ENCODE results near the gene TNFRSF13B. TPM values are rescaled to one million over a fixed set of nuclear protein-coding genes. Genes with fewer than 3 reads are reported as not detected.

The TNFRSF13B gene
- total RNA-seq, 1 experiment from 2014 or later, result 0.28 TPM

DNA sequence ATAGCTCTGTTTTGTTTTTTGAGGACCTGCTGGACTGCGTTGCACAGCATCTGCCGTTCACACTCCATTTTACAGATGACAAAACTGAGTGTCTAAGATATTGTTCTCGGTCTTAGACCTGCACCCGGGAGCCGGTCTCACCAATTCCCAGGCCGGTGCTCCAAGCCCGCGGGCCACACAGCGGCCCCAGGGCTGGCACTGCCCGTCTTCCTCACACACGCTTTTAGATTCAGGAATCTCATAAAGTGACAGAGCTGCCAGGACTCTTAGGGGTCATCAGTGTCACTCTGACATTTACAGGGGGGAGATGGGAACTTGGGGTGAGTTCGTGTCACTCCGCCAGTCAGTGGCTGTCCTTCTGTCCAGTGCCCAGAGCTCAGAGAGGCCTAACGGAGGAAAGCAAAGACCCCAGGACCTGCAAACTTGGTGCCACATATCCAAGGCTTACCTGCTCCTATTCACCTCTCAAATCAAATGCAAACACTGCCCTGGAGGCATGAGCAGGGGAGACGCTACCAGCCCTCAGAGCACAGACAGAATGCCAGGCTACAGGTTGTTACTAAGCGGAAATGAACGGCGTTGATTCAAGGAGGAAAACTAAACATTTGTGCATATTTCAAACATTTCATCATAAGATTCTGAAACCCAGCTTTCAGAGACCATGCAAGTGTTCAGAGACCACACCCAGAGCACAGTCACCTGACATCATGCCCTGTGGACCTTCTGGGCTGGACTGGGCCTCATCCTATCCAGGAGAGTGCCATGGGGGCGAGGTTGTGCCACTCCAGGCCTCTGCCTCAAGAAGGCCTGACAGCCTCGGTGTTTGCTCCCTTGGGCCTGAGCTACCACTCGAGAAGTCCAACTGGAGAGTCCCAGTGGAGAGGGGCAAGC lies 29.5 kb downstream of the TNFRSF13B start:
- Histone ChIP-seq H4K20me1 (ENCODE audit: control insufficient read depth, insufficient read depth, insufficient read length) (no peaks in the 10 kb centered on the region), H3K4ac (ENCODE audit: low read depth, low read length) (no peak overlapping the region), H4K5ac (ENCODE audit: insufficient read length, low read depth, low read length) (no peak overlapping the region), H3T11ph (ENCODE audit: low read length) (no peak overlapping the region), H3K9me3 (ENCODE audit: control insufficient read depth, low read depth, low read length) (no peaks in the 10 kb centered on the region), H2BK120ac (ENCODE audit: low read depth, low read length, poor library complexity, severe bottlenecking) (no peak overlapping the region), H3K79me1 (ENCODE audit: insufficient read depth, low read depth, low read length, poor library complexity, severe bottlenecking) (no peaks in the 10 kb centered on the region), H4K91ac (ENCODE audit: insufficient read length, low read depth, low read length) (no peak overlapping the region), H3K27me3 (ENCODE audit: insufficient read depth, low read length) (no peaks in the 10 kb centered on the region), H3K9ac (ENCODE audit: extremely low read depth, insufficient read length, low read length) (no peak overlapping the region), H3K4me1 (ENCODE audit: insufficient read depth, low read length) (peaks cover 5% of the 10 kb centered on the region; the same call in 1 of the 2 replicates), H3K27ac (ENCODE audit: insufficient read length, low read depth, low read length) (no peak overlapping the region), H3K23me2 (ENCODE audit: insufficient read length, low read depth, low read length, poor library complexity, severe bottlenecking) (no peaks in the 10 kb centered on the region), H2BK12ac (ENCODE audit: insufficient read length, low read depth, low read length) (no peak overlapping the region), H2BK20ac (ENCODE audit: low read depth, low read length, poor library complexity, severe bottlenecking) (no peak overlapping the region), H2AK5ac (ENCODE audit: insufficient read length, low read length) (no peak overlapping the region), H2BK15ac (ENCODE audit: low read depth, low read length) (no peak overlapping the region), H2BK5ac (ENCODE audit: insufficient read length, low read length) (no peak overlapping the region), H3K18ac (ENCODE audit: insufficient read length, low read depth, low read length) (no peak overlapping the region), H4K8ac (replicated peaks; ENCODE audit: insufficient read length, low read depth, low read length) (no peak overlapping the region), H3K79me2 (ENCODE audit: insufficient read depth, low read length) (no peaks in the 10 kb centered on the region), H3K4me2 (ENCODE audit: insufficient read depth, insufficient read length, low read length) (no peak overlapping the region), H3K56ac (ENCODE audit: insufficient read length, low read depth, low read length) (no peak overlapping the region), H3K14ac (ENCODE audit: insufficient read depth, low read length) (no peak overlapping the region), H2AFZ (ENCODE audit: low read length) (no peak overlapping the region), H3K23ac (ENCODE audit: insufficient read length, low read depth, low read length) (no peak overlapping the region)
- Mint-ChIP-seq H3K27me3 (ENCODE audit: low read depth) (peaks cover 2% of the 10 kb centered on the region; the same call in 1 of the 2 replicates), H3K9me3 (peaks cover 0 to 3% of the 10 kb centered on the region in 2 experiments; a peak in 1 of 5 replicates), H3K4me3 (no peak overlapping the region), H3K4me1 (peaks cover 33 to 34% of the 10 kb centered on the region in 2 experiments), H3K27ac (peak overlapping the region in 2 of 3 experiments; percentile 41 to 49; a peak in 2 of 7 replicates), H3K36me3 (ENCODE audit: insufficient read depth in 1 of 3, low read depth in 3 of 3) (peaks cover 0 to 2% (median 0%) of the 10 kb centered on the region in 3 experiments; a peak in 2 of 7 replicates)
- DNase-seq, result no peak
- TF ChIP-seq, protein P1, sequence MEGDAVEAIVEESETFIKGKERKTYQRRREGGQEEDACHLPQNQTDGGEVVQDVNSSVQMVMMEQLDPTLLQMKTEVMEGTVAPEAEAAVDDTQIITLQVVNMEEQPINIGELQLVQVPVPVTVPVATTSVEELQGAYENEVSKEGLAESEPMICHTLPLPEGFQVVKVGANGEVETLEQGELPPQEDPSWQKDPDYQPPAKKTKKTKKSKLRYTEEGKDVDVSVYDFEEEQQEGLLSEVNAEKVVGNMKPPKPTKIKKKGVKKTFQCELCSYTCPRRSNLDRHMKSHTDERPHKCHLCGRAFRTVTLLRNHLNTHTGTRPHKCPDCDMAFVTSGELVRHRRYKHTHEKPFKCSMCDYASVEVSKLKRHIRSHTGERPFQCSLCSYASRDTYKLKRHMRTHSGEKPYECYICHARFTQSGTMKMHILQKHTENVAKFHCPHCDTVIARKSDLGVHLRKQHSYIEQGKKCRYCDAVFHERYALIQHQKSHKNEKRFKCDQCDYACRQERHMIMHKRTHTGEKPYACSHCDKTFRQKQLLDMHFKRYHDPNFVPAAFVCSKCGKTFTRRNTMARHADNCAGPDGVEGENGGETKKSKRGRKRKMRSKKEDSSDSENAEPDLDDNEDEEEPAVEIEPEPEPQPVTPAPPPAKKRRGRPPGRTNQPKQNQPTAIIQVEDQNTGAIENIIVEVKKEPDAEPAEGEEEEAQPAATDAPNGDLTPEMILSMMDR (conservative IDR thresholded peaks at IDR 0.05), result no peak
- WGBS (ENCODE audit: extremely low coverage, insufficient read length, low lambda C conversion rate), result no CpG with 5 or more reads among the region's 21 CpGs

Data from H9 (cell line).